GM12865 (cell line): Measurements from ENCODE around the gene TMEM31.

Experiments
- DNase-seq: peaks from one replicate; pipeline ENCODE4 v3.0.0; 2010; ENCODE audit warnings: low read depth
- H3K4me3 ChIP-seq: 2 replicates; pipeline ENCODE4 v1.5.1; 2011; ENCODE audit warnings: mild to moderate bottlenecking, low read depth, low read length, control low read depth
- CTCF ChIP-seq: IDR thresholded peaks from 2 replicates; pipeline ENCODE4 v1.5.1; 2011; ENCODE audit warnings: low read length, control low read depth, low read depth, inconsistent platforms; ENCODE audit not compliant: insufficient read depth; ENCODE audit errors: missing control alignments

The TMEM31 gene

GRCh38 chrX:103710609-103711008, at the start of gene TMEM31:
Gene TMEM31 (plus strand): TSS chrX:103710909. CDS start chrX:103712259, 1,350 bp downstream.
- DNase-seq = no peak
- TF ChIP-seq CTCF = no peak

GRCh38 chrX:103663981-103664762, 46.5 kb upstream of the TMEM31 start:
- no peak for DNase-seq
- H3K4me3 ChIP-seq = no peak overlapping the region
- TF ChIP-seq CTCF = no peak

More at GRCh38 chrX:103710609-103711008, at the start of gene TMEM31:
- no peak within 1 kb of the TSS for H3K4me3 ChIP-seq

- DNase-seq = no peak
- no peak for TF ChIP-seq CTCF
- H3K4me3 ChIP-seq = no peak overlapping the region
These were observed 44.3 kb upstream of the TMEM31 start for GRCh38 chrX:103666202-103667107.

- H3K4me3 ChIP-seq = no peak overlapping the region
- TF ChIP-seq CTCF = no peak
- no peak for DNase-seq
These were observed 41.0 kb upstream of the TMEM31 start for GRCh38 chrX:103669745-103670144.

GRCh38 chrX:103674531-103675454, 35.9 kb upstream of the TMEM31 start:
- no peak for TF ChIP-seq CTCF
- no peak overlapping the region for H3K4me3 ChIP-seq
- no peak for DNase-seq

- TF ChIP-seq CTCF = no peak
- H3K4me3 ChIP-seq = no peak overlapping the region
- no peak for DNase-seq
These were observed 32.3 kb upstream of the TMEM31 start for GRCh38 chrX:103678199-103678993.
